ENCODE data around the gene RBM34. TPM values are rescaled to one million over a fixed set of nuclear protein-coding genes. Genes with fewer than 3 reads are reported as not detected.

RBM34 gene
- total and polyA plus RNA-seq, 3 donors from 2014 or later: 48.0 to 62.3 (median 61.9) TPM

DNA sequence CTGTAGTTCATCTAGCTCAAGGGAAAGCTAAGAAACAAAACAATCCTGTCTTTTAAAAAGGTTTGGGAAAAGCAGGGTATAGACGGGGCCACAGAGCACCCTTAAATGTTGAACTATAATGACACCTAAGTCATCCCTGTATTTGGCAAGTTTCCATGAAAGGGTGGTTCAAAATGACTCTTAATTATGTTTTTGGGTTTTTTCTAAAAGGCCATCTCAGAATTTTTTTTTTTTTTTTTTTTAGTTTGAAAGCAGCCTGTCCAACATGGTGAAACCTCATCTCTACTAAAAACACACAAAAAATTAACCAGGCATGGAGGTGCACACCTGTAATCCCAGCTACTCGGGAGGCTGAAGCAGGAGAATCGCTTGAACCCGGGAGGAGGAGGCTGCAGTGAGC, 54.6 kb downstream of the RBM34 start:
- WGBS, 2 donors: 90 to 95% methylated on average over 4 of the region's 4 CpGs
- H3K36me3 ChIP-seq (ENCODE audit: low read depth, missing control alignments): no peaks in the 10 kb centered on the region
- H3K27ac ChIP-seq: no peak overlapping the region
- no peak overlapping the region for H3K4me3 ChIP-seq
- TF ChIP-seq POLR2A (IDR thresholded peaks at IDR 0.05): no peak
- TF ChIP-seq, protein P1, sequence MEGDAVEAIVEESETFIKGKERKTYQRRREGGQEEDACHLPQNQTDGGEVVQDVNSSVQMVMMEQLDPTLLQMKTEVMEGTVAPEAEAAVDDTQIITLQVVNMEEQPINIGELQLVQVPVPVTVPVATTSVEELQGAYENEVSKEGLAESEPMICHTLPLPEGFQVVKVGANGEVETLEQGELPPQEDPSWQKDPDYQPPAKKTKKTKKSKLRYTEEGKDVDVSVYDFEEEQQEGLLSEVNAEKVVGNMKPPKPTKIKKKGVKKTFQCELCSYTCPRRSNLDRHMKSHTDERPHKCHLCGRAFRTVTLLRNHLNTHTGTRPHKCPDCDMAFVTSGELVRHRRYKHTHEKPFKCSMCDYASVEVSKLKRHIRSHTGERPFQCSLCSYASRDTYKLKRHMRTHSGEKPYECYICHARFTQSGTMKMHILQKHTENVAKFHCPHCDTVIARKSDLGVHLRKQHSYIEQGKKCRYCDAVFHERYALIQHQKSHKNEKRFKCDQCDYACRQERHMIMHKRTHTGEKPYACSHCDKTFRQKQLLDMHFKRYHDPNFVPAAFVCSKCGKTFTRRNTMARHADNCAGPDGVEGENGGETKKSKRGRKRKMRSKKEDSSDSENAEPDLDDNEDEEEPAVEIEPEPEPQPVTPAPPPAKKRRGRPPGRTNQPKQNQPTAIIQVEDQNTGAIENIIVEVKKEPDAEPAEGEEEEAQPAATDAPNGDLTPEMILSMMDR (IDR thresholded peaks at IDR 0.05): no peak
- peaks cover 6% of the 10 kb centered on the region for H3K4me1 ChIP-seq
- no peaks in the 10 kb centered on the region for H3K27me3 ChIP-seq
- no peaks in the 10 kb centered on the region for H3K9me3 ChIP-seq
- no peak for DNase-seq
- intact Hi-C loops (cut with DNase I; ENCODE audit: low total_unique reads): loop anchor here (10.0 kb wide), 1 partner anchor 218 kb away; the partner anchor contains the start of genes ARID4B and GGPS1

DNA sequence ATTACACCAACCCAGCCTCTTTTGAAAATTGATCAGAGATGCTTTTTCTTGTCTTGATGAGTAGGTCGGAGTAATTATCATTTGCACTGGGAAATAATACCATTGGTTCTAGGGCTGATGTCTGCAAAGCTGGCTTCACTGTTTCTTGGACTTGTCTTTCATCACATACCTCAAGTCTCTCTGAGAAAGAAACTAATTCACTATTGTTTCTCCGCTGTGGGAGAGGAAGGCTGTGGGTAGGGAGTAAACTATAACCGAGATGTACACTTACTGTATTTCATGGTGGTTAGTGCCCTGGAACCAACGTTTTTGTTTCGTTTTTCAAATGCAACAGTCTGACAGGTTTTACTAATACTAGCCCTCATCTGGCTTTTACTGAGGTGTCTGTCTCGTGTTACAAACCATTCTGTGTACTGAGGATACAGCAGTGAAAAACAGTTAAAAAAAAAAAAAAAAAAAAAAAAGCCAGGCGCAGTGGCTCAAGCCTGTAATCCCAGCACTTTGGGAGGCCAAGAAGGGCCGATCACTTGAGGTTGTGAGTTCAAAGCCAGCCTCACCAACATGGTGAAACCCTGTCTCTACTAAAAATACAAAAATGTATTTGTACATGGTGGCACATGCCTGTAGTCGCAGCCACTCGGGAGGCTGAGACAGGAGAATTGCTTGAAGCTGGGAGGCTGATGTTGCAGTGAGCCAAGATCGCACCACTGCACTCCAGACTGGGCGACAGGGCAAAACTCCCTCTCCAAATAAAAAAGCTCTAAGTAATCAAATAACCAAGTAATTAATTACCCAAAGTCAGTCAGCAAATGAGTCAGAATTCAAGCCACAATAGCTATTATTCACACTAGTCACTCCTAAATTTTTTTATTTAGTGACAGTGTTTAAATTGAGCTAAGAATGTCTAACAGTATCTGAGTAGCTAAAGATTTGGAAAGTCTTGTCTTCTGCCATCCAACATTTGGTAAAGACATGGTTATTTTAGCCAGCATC, 55.7 kb downstream of the RBM34 start:
- H3K9me3 ChIP-seq: no peaks in the 10 kb centered on the region
- H3K36me3 ChIP-seq (ENCODE audit: low read depth, missing control alignments): no peaks in the 10 kb centered on the region
- no peak overlapping the region for H3K27ac ChIP-seq
- no peaks in the 10 kb centered on the region for H3K27me3 ChIP-seq
- no peak for DNase-seq
- WGBS, 2 donors: 72 to 74% methylated on average over 12 of the region's 12 CpGs
- intact Hi-C loops (cut with DNase I; ENCODE audit: low total_unique reads): loop anchor here (10.0 kb wide), 1 partner anchor 219 kb away; the partner anchor contains the start of genes ARID4B and GGPS1
- peaks cover 6% of the 10 kb centered on the region for H3K4me1 ChIP-seq
- TF ChIP-seq, protein P1 (IDR thresholded peaks at IDR 0.05): no peak
- TF ChIP-seq POLR2A (IDR thresholded peaks at IDR 0.05): no peak
- no peak overlapping the region for H3K4me3 ChIP-seq

DNA sequence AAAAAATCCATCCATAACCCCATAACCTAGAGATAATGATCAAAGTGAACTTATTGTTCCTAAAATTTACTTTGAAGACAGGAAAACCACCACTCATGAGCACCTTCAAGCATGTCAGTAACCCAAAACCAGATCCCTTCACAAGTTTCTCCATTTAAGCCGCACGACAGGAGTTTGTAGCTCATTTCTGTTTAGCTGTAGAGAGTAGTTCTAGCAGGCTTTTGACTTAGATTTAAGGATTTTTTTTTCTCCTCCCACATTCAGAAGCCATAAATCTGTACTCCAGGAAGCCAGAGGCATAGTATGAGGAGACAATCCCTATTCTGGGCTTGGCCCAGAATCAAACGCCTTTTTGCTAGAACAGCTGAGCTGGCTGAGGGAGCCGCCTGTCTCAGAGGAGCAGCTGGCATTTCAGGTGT, 58.0 kb downstream of the RBM34 start:
- Histone ChIP-seq H3K27me3 (no peaks in the 10 kb centered on the region), H3K4me1 (peaks cover 6% of the 10 kb centered on the region), H3K36me3 (ENCODE audit: low read depth, missing control alignments) (no peaks in the 10 kb centered on the region), H3K4me3 (no peak overlapping the region), H3K27ac (no peak overlapping the region), H3K9me3 (no peaks in the 10 kb centered on the region)
- no peak for DNase-seq
- intact Hi-C loops (cut with DNase I; ENCODE audit: low total_unique reads): loop anchor here (10.0 kb wide), 1 partner anchor 222 kb away; the partner anchor contains the start of genes ARID4B and GGPS1
- 33 to 65% methylated on average over 4 of the region's 4 CpGs for WGBS, 2 donors
- TF ChIP-seq, protein P1 (IDR thresholded peaks at IDR 0.05): no peak
- no peak for TF ChIP-seq POLR2A (IDR thresholded peaks at IDR 0.05)

DNA sequence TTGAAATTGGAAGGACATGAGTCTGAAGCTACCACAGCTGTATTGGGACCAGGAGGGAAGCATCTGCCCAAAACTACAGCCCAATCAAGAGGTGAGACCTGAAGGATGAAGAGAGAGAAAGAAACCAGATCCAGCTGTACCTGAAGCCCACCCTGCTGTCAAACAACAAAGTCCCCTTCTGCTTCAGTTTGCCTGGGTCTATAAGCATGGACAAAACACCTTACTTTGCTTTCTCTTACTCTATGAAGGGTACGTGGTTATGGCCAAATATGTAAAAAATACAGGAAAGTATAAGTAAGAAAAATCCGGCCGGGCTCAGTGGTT, 58.8 kb downstream of the RBM34 start:
- no peak for DNase-seq
- H3K4me1 ChIP-seq: peaks cover 6% of the 10 kb centered on the region
- TF ChIP-seq, protein P1 (IDR thresholded peaks at IDR 0.05): no peak
- TF ChIP-seq POLR2A (IDR thresholded peaks at IDR 0.05): no peak
- H3K27me3 ChIP-seq: no peaks in the 10 kb centered on the region
- no peak overlapping the region for H3K4me3 ChIP-seq
- H3K27ac ChIP-seq: no peak overlapping the region
- H3K36me3 ChIP-seq (ENCODE audit: low read depth, missing control alignments): no peaks in the 10 kb centered on the region
- no peaks in the 10 kb centered on the region for H3K9me3 ChIP-seq
- 94 to 96% methylated on average over 3 of the region's 3 CpGs for WGBS, 2 donors
- intact Hi-C loops (cut with DNase I; ENCODE audit: low total_unique reads): loop anchor here (10.0 kb wide), 1 partner anchor 223 kb away; the partner anchor contains the start of genes ARID4B and GGPS1

Measured in testis (tissue), 3 donors.